Osteoblast (primary cell): ENCODE measurements around the gene PPP1R12A. TPM values are rescaled to one million over a fixed set of nuclear protein-coding genes. Genes with fewer than 3 reads are reported as not detected.

ENCODE experiments used
- DNase-seq: peaks from one replicate; pipeline ENCODE4 v3.0.0; 2011; ENCODE audit warnings: low spot score, mixed read lengths; ENCODE audit not compliant: insufficient read length; ENCODE audit errors: missing footprints
- H2AFZ ChIP-seq: 2 replicates; pipeline ENCODE4 v1.6.0; 2011; ENCODE audit warnings: mild to moderate bottlenecking, low read length
- H3K27ac ChIP-seq: 2 replicates; pipeline ENCODE4 v1.5.1; 2011; ENCODE audit warnings: mild to moderate bottlenecking, low read depth, low read length, moderate library complexity
- H3K27me3 ChIP-seq: 2 replicates; pipeline ENCODE4 v1.6.0; 2012; ENCODE audit warnings: mild to moderate bottlenecking, control low read depth, inconsistent platforms, low read length, moderate library complexity; ENCODE audit not compliant: insufficient read depth
- H3K36me3 ChIP-seq: 2 replicates; pipeline ENCODE4 v1.5.1; 2011; ENCODE audit warnings: mild to moderate bottlenecking, low read length, control low read depth, moderate library complexity; ENCODE audit not compliant: insufficient read depth
- H3K4me1 ChIP-seq: 2 replicates; pipeline ENCODE4 v1.5.1; 2011; ENCODE audit warnings: mild to moderate bottlenecking, low read length, control low read depth, moderate library complexity; ENCODE audit not compliant: insufficient read depth
- H3K4me2 ChIP-seq: 2 replicates; pipeline ENCODE4 v1.6.0; 2011; ENCODE audit warnings: mild to moderate bottlenecking, low read length; ENCODE audit not compliant: insufficient read depth
- H3K4me3 ChIP-seq: fragments of 200-600 bp; sonication (generic); 3 replicates; pipeline ENCODE4 v1.5.1; 2012; ENCODE audit warnings: mild to moderate bottlenecking, low read length, inconsistent platforms; ENCODE audit not compliant: insufficient read depth
- H3K79me2 ChIP-seq: 2 replicates; pipeline ENCODE4 v1.6.0; 2012; ENCODE audit warnings: mild to moderate bottlenecking, low read length, control low read depth, inconsistent platforms; ENCODE audit not compliant: insufficient read depth
- H3K9me3 ChIP-seq: 2 replicates; pipeline ENCODE4 v1.5.1; 2011; ENCODE audit warnings: low read depth, low read length, control low read depth
- H4K20me1 ChIP-seq: 2 replicates; pipeline ENCODE4 v1.6.0; 2012; ENCODE audit warnings: mild to moderate bottlenecking, low read length, control low read depth; ENCODE audit not compliant: insufficient read depth
- total RNA-seq: library from RNA; depleted of rRNA; stranded (reverse); fragments of >200 nt; gene quantifications from 2 replicates; pipeline ENCODE4 v1.2.3, GENCODE V29; 2012
- TF ChIP-seq, protein P1 (sequence below): IDR thresholded peaks from 2 replicates; pipeline ENCODE4 v1.5.1; 2011; ENCODE audit warnings: mild to moderate bottlenecking, low read depth, low read length, moderate library complexity; ENCODE audit errors: extremely low read depth

The PPP1R12A gene
- total RNA-seq, 1 donor: 165 TPM

DNA sequence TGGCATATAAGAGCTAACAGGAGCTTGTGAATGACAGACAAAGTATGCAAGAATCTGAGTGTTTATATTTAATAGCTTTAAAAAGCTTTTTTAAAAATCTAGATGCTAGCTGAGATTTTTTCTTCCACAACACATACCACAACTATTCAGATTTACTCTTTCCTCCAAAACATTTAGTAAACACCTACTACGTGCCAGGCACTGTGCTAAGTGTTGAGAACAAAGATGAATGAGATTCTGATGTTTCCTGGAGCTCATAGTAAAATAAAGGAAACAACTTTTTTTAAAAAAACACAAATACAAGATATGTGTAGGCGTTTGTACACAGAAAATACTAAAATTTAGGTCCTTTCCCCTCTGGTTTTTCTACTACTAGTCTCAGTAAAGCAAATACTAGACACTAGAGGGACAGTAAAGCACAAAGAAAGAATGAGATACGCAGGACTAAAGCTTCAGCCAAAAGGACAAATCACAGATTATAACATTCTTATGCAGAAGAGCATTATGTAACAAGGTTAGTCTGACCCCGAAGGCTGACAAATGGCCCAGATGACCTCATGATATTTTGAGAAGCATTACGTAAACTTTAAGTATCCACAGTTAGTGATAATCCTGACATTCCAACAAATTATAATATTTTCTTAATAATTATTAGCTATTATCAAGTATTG lies 165.6 kb downstream of the PPP1R12A start:
- TF ChIP-seq, protein P1, sequence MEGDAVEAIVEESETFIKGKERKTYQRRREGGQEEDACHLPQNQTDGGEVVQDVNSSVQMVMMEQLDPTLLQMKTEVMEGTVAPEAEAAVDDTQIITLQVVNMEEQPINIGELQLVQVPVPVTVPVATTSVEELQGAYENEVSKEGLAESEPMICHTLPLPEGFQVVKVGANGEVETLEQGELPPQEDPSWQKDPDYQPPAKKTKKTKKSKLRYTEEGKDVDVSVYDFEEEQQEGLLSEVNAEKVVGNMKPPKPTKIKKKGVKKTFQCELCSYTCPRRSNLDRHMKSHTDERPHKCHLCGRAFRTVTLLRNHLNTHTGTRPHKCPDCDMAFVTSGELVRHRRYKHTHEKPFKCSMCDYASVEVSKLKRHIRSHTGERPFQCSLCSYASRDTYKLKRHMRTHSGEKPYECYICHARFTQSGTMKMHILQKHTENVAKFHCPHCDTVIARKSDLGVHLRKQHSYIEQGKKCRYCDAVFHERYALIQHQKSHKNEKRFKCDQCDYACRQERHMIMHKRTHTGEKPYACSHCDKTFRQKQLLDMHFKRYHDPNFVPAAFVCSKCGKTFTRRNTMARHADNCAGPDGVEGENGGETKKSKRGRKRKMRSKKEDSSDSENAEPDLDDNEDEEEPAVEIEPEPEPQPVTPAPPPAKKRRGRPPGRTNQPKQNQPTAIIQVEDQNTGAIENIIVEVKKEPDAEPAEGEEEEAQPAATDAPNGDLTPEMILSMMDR: no peak
- Histone ChIP-seq H3K9me3 (no peaks in the 10 kb centered on the region), H3K79me2 (no peaks in the 10 kb centered on the region), H3K4me3 (no peak overlapping the region), H3K27ac (no peak overlapping the region), H3K27me3 (no peaks in the 10 kb centered on the region), H3K4me2 (no peak overlapping the region), H3K36me3 (peaks cover 4% of the 10 kb centered on the region), H4K20me1 (no peaks in the 10 kb centered on the region), H2AFZ (no peak overlapping the region), H3K4me1 (no peaks in the 10 kb centered on the region)
- DNase-seq: no peak

DNA sequence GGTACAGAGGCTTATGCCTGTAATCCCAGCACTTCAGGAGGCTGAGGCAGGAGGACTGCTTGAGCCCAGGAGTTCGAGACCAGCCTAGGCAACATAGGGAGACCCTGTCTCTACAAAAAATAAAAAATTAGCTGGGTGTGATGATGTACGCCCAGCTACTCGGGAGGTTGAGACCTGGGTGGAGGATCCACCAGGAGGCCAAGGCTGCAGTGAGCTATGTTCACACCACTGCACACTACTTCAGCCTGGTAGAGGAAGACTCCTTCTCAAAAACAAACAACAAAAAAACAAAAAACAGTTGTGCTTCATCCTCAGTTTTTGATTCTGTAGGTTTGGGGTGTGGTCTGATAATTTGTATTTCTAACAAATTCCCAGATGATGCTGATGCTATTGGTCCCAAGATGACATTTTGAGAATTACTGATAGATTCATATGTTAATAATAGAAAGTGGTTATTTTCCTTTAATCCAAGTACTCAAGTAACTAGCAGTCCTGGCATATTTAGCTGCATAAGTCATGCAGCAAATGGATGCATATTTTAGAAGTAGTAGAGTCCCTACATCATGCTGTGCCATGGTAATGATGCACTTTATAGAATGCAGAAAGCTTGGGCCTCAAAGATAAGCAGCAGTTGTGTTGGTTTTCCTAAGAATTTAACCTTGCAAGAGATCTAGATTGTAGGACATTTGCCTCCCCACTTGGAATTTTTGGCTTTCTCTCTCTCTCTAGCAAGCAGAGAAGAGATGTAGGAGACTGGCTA lies 168.0 kb downstream of the PPP1R12A start:
- Histone ChIP-seq H3K4me2 (no peak overlapping the region), H2AFZ (no peak overlapping the region), H3K79me2 (no peaks in the 10 kb centered on the region), H3K4me1 (no peaks in the 10 kb centered on the region), H3K9me3 (no peaks in the 10 kb centered on the region), H4K20me1 (no peaks in the 10 kb centered on the region), H3K36me3 (no peaks in the 10 kb centered on the region), H3K27ac (no peak overlapping the region), H3K27me3 (no peaks in the 10 kb centered on the region), H3K4me3 (no peak overlapping the region)
- DNase-seq: no peak
- TF ChIP-seq, protein P1: no peak

DNA sequence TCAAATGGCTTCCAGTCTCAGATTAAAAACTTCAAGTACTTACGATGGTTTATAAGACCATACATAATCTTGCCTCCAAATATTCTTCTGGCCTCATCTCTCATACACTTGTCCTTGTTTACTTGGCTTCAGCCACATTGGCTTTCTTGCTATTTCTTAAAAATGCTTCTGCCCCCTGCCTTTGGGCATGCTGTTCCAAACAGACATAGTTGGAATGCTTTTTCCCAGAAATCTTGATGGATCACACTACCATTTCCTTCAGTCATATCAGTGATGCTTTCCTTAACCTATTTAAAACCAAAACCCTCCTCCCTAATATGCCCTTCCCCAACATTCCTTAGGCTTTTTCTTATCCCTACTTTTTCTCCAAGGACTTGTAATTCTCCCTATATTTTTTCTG lies 169.7 kb downstream of the PPP1R12A start:
- H4K20me1 ChIP-seq: no peaks in the 10 kb centered on the region
- TF ChIP-seq, protein P1: no peak
- no peaks in the 10 kb centered on the region for H3K36me3 ChIP-seq
- H3K27ac ChIP-seq: no peak overlapping the region
- DNase-seq: no peak
- H3K9me3 ChIP-seq: no peaks in the 10 kb centered on the region
- H3K79me2 ChIP-seq: no peaks in the 10 kb centered on the region
- no peak overlapping the region for H3K4me2 ChIP-seq
- no peak overlapping the region for H3K4me3 ChIP-seq
- no peak overlapping the region for H2AFZ ChIP-seq
- no peaks in the 10 kb centered on the region for H3K4me1 ChIP-seq
- no peaks in the 10 kb centered on the region for H3K27me3 ChIP-seq

DNA sequence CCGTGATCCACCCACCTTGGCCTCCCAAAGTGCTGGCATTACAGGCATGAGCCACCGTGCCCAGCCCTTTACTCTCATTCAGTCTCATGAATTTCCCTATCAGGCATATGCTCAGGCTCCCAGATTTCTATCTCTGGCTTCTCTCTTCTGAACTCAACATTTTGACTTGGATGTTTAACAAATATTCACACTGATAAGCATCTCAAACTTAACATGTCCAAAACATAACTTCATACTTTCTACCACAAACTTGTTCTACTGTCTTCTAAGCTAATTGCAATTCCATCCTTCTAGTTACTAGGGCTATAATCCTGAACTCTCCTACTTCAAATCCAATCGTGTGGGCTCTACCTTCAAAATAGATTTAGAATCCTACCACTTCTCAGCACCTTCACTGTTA lies 170.3 kb downstream of the PPP1R12A start:
- H3K27ac ChIP-seq: no peak overlapping the region
- no peak for DNase-seq
- no peaks in the 10 kb centered on the region for H3K36me3 ChIP-seq
- no peaks in the 10 kb centered on the region for H4K20me1 ChIP-seq
- H3K9me3 ChIP-seq: no peaks in the 10 kb centered on the region
- no peak overlapping the region for H2AFZ ChIP-seq
- H3K79me2 ChIP-seq: no peaks in the 10 kb centered on the region
- no peaks in the 10 kb centered on the region for H3K4me1 ChIP-seq
- no peak overlapping the region for H3K4me2 ChIP-seq
- TF ChIP-seq, protein P1: no peak
- H3K27me3 ChIP-seq: no peaks in the 10 kb centered on the region
- H3K4me3 ChIP-seq: no peak overlapping the region
